NB4 (cell line): Measurements from ENCODE around the gene SF3A1.

Experiments
- DNase-seq: peaks from one replicate; pipeline ENCODE4 v3.0.0; 2010; ENCODE audit warnings: low read depth
- H3K4me3 ChIP-seq: one replicate; pipeline ENCODE4 v1.5.1; 2011; ENCODE audit warnings: mild to moderate bottlenecking, low read depth, low read length, moderate library complexity
- CTCF ChIP-seq: IDR thresholded peaks from one replicate; pipeline ENCODE4 v1.5.1; 2012; ENCODE audit warnings: low read depth, low read length
- MAX ChIP-seq: IDR thresholded peaks from 2 replicates; pipeline ENCODE4 v1.6.1; 2011; ENCODE audit warnings: low read depth, low read length
- MYC ChIP-seq: IDR thresholded peaks from 2 replicates; pipeline ENCODE4 v1.6.1; 2011; ENCODE audit warnings: low read depth, low read length
- POLR2A ChIP-seq: IDR thresholded peaks from 2 replicates; pipeline ENCODE4 v1.6.1; 2011; ENCODE audit warnings: mild to moderate bottlenecking; ENCODE audit not compliant: insufficient read length; ENCODE audit errors: extremely low read depth

SF3A1 gene

GRCh38 chr22:30286813-30287647 lies 69.7 kb downstream of the SF3A1 start:
- H3K4me3 ChIP-seq = no peak overlapping the region
- TF ChIP-seq MYC = 0 out of 2 replicates have a peak, but pooled peaks have one; percentile 21
- peak; percentile 80 for TF ChIP-seq CTCF
- no peak for TF ChIP-seq POLR2A
- 0 out of 2 replicates have a peak, but pooled peaks have one; percentile 8 for TF ChIP-seq MAX
- peak; percentile 79 for DNase-seq

DNA sequence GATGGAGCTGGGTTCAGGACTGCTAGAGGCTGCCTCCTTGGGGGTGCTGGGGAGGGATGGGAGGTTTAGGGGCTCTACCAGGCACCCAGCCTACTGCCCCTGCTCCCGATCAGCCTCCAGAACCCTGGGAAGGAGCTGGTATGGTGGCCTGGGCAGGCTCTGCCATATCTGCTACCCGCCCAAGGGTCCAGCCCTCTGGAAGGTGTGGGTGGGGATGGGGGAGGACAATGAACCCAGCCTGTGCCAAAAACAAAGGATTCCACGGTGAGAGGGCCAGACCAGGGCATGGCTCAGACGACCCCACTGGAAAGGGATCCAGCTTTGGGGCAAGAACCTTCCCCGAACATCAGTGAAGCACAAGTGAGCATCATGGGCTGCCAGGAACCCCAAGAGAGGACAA lies 70.4 kb downstream of the SF3A1 start:
- TF ChIP-seq MAX = no peak
- TF ChIP-seq CTCF = no peak
- no peak for TF ChIP-seq MYC
- no peak for TF ChIP-seq POLR2A
- H3K4me3 ChIP-seq = no peak overlapping the region
- DNase-seq = no peak

GRCh38 chr22:30285846-30286200 lies 70.9 kb downstream of the SF3A1 start:
- no peak overlapping the region for H3K4me3 ChIP-seq
- no peak for DNase-seq
- TF ChIP-seq POLR2A (no peak), MYC (no peak), MAX (no peak)

- DNase-seq = no peak
- no peak for TF ChIP-seq POLR2A
- no peak for TF ChIP-seq MYC
- no peak for TF ChIP-seq CTCF
- no peak for TF ChIP-seq MAX
- no peak overlapping the region for H3K4me3 ChIP-seq
These were observed 71.4 kb downstream of the SF3A1 start for GRCh38 chr22:30285176-30285845.

DNA sequence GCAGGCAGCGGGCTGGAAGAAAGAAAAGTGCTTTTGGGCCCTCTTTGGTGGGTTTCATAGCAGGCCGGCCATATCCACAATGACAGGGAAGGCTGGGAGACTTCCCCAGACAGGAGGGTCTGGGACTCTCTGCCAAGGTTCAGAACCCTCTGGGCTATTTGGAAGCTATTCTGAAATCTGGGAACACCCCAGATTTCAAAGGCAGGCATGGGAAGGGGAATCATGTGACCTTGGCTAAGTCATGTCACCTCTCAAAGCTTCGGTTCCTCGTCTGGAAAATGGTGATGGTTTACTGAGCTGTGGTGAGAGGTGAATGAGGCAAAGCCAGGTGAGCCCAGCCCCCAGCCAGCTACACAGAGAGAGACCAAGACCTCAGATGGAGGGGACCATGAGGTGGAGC lies 72.0 kb downstream of the SF3A1 start:
- DNase-seq = no peak
- TF ChIP-seq POLR2A (no peak), MYC (no peak), CTCF (no peak), MAX (no peak)
- no peak overlapping the region for H3K4me3 ChIP-seq

GRCh38 chr22:30284172-30284571 lies 72.5 kb downstream of the SF3A1 start:
- TF ChIP-seq CTCF = no peak
- TF ChIP-seq POLR2A = no peak
- no peak for TF ChIP-seq MAX
- TF ChIP-seq MYC = no peak
- no peak for DNase-seq
- H3K4me3 ChIP-seq = no peak overlapping the region
